ENCODE data around the gene CYB561.

GRCh38 chr17:63440127-63440769 lies 5.9 kb downstream of the CYB561 start:
- no peak for TF ChIP-seq CTCF (IDR thresholded peaks at IDR 0.05)
- no peak for TF ChIP-seq EZH2 (IDR thresholded peaks at IDR 0.05; ENCODE audit: borderline replicate concordance, insufficient read depth, low read depth, low read length, poor library complexity, severe bottlenecking)
